HG02852 (cell line): Measurements from ENCODE around the gene DTNA.

Experiments used
- ATAC-seq: cut with Tn5 transposase; IDR thresholded peaks from one replicate; pipeline ENCODE4 v1.9.1; 2021; ENCODE audit warnings: mild to moderate bottlenecking, moderate library complexity; ENCODE audit not compliant: unreplicated experiment

Gene DTNA

GRCh38 chr18:34928754-34929335, 218.7 kb downstream of the DTNA start:
- ATAC-seq, result no peak

- no peak for ATAC-seq
These were observed 219.3 kb downstream of the DTNA start for GRCh38 chr18:34929336-34929780.

- no peak for ATAC-seq
These were observed 222.3 kb downstream of the DTNA start for GRCh38 chr18:34932363-34932762.

- no peak for ATAC-seq
These were observed 222.8 kb downstream of the DTNA start for GRCh38 chr18:34932792-34933466.

- ATAC-seq, result no peak
These were observed 224.0 kb downstream of the DTNA start for GRCh38 chr18:34933909-34934661.

- ATAC-seq, result no peak
These were observed 226.7 kb downstream of the DTNA start for GRCh38 chr18:34936772-34937171.

GRCh38 chr18:34938090-34938489, 228.0 kb downstream of the DTNA start:
- ATAC-seq, result no peak
